Activated CD8-positive, alpha-beta memory T cell treated with anti-CD3 and anti-CD28 coated beads, Interleukin-2, amount 50 U/mL, for 4 hours (primary cell): ENCODE measurements around the gene OLFML1.

Experiments
- DNase-seq: peaks from one replicate; pipeline ENCODE4 v3.0.0-alpha.2; 2020

Gene OLFML1

DNA sequence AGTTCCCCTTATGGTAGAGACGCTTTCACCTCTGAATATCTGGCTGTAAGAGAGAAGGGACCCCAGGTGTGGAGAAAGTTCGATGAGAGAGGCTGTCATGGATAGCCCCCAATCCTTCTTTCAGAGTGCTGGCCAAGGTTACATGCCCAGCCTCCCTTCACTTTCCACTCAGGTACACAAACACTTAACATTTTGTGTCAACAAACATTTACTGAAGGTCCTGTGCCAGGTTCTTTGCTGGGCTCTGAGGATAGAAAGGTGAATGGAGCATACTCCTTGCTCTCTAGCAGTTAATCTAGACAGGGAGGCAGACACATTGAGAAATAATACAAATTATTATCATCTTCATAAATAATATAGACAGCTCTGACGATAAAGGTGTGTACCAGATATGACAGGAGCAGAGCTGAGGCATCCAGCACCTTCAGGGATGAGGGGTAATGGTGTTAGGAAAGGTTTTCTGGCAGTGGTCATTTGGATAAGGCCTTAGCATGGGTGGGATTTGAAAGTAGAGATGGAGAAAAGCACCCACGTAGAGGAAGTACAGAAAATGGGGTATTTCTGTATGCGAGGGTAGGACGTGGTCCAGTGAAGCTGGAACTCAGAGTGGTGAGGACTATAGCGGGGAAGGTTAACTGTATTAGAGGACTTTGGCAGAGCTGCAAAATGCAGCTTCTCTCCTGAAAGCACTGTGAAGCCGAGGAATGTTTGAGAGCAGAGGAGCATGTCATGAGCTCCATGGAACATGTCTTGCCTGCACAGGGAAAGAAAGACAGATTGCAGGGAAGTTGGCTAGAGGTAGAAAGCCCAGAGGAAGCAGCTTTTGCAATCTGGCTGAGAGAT is 48.1 kb downstream of the OLFML1 start:
- no peak for DNase-seq

DNA sequence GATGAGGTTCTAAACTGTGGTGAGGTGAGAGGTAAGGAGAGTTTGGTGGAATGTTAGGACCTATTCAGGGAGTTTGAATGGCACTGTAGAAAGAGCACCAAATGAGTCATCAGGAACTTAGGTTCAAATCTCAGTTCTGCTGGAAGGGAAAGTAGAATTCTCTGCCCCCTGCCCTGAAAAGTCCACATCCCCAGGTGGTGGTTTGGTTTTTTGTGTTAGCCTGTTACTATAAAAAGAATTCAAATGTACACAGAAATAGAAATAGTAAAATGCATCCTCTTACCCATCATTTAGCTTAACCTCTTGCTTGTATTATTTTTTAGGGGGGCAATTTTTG is 48.7 kb downstream of the OLFML1 start:
- no peak for DNase-seq

DNA sequence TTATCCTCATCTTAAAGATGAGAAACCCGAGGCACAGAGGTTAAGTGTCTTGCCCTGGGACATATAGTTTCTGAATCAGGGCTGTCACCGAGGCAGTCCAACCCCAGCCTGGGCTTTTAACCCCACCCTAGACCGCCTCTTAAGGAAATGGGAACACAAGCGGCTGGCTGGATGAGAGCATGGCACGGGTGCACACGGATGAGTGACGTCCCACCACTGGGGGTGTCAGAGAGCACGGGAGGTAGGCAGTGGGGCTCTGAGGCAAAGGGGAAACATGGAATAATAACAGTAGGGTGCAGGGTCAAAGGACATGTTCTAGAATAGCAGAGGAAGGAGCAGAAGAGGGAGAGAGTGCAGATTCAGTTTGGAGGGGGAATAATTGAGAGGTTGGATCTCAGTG is 50.8 kb downstream of the OLFML1 start:
- no peak for DNase-seq

DNA sequence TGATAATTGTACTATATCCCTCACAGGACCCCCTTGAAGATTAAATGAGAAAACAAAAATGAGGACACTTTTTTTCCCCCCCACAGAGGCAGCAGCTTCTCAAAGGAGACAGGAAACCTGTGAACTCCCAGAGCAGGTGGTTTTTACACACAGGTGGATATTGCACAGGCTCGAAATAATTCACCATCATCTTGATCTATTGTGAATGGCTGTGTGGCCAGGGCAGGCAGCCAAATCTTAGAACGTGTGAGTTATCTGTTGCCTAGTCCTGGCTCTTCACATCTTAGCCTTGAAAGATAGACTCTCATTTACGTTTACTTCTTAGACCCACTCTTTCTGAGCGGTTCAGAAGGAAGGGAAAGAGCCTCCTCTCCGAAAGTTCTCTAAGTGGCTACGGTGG is 52.0 kb downstream of the OLFML1 start:
- no peak for DNase-seq

- DNase-seq = no peak
Measured at GRCh38 chr11:7538031-7538430, 52.7 kb downstream of the OLFML1 start.

- no peak for DNase-seq
Measured at GRCh38 chr11:7538466-7539454, 53.5 kb downstream of the OLFML1 start.

DNA sequence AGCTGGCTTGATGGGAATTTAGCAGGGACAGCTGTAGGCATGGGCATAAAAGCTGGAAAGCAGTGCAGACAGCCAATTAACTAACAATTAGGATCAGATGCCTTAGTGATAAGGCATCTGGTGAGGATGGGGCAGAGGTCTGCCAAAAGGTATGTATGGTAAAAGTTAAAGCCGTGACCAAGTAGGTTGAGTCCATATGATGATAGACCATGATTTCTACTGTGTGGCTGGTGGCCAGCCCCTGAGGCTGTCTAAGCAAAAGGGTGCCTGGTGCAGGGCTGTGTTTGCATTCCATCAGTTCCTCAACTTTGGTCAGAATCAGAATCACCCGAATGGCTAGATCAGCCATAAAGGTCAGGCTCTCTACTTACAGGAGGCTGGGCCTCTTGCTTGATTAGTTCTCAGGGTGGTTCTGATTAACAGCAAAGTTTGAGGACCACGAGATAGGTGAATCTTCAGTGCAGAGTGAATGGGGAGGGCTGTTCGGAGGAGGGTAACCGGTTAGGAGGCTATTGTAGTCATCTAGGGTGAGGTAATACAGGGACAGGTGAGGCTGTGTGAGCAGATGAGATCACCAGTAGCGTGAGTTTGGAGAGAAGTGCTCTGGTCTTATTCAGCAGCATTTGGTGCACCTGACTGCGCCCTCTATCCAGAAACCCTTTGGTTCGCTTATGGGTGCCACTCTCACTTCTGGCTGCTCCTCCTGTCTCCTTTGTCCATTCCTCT is 55.7 kb downstream of the OLFML1 start:
- no peak for DNase-seq

DNA sequence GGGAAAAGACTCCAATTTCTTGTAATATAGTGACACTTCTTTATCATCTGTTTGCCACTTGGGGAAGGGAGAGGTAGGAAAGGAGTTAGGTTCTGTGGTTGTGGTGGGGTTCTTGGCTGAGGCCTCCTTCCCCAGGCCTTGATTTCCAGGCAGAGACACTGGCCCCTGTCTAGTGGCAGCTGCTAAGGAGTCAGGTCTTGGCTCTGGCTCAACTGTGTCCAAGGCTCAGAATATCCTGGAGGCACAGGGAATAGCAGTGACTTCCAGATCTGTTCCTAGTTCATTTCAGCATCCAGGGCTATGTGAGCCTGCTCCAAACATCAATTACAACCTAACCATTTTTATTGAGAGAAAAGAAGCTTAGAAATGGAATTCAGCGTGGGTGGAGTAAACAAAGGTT is 58.0 kb downstream of the OLFML1 start:
- DNase-seq = no peak

DNA sequence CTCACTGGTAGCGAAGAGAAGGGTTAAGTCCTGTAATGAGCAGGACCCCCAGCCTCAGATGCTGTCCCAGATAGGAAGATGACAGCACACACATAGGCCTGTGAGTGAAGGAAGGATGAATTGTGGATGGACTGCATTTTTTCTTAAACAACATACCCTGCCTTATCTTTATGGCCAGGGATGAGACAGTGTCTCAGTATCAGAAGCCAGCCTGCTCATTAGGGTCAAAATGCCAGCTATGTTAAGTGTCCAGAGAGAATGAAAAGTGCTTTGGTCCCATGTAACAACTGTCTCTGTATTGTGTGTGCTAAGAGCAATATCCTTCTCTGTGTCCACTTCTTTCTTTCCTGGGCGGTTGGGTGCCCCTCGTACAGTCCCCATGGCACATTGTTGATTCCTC is 58.7 kb downstream of the OLFML1 start:
- DNase-seq = no peak

GRCh38 chr11:7545611-7546010 is 60.3 kb downstream of the OLFML1 start:
- DNase-seq = no peak

- DNase-seq = no peak
Measured at GRCh38 chr11:7546324-7546791, 61.1 kb downstream of the OLFML1 start.

DNA sequence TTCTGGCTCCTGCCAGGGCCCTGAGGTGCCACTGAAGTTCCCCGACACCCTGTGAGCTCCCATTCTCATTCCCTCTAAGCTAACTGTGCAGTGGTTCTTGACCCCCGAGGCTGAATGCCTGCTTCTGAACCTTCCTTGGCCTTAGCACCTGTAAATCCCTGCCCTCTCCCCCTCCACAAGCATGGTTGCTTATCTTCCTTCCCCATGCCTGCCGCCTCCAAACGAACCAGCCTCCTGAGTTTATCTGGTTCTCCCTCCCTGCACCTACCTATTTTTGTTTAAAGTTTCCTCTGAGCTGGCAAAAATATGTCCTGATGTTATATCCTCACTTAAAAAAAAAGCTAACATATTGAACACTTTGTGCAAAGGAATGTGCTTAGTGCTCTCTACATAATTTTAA is 62.4 kb downstream of the OLFML1 start:
- no peak for DNase-seq

DNA sequence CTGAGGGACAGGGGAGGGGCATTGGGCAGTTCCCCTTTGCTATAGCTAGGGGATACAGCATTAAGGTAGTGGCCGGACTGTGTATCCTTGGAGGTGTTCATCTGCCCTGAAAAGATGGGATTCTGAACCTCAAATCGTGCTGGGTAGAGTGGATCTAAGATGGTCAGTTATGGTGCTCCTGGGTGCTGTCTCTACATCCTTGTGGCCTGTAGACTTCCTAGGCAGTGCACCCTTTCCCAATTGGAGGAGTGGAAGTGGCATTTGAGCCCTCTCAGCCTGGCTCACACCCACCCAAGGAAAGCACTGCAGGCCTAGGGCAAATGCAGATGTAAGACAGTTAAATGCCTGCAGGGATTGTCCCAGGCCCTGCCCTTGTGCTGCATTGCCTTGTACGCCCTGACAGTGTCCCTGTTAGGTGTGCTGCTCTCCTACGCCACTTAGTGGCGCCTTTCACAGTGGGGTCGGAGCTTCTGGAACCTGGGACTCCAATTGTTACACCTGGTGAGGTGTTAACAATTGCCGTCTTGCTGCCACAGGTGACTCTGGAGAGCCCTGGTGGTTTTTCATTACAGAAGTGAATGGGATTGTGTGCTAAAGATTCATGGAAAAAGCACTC is 63.5 kb downstream of the OLFML1 start:
- no peak for DNase-seq

DNA sequence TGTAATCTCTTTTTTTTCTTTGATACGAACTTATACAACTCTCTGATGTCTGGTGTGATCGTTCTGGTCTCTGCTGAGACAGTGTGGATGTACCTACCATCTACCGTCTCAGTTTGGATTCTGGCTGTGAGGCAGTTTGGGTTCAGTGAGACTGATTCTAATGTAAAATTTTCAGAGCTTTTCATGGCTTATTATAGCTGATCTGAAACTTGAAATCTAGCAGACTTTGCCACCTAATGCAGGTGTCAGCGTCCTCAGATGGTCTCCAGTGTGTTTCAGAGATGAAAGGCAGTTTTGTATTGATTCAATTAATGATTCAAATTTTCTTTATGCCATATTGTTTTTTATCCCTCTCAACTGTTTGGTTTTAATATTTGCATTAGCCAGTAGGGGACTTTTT is 64.4 kb downstream of the OLFML1 start:
- no peak for DNase-seq

DNA sequence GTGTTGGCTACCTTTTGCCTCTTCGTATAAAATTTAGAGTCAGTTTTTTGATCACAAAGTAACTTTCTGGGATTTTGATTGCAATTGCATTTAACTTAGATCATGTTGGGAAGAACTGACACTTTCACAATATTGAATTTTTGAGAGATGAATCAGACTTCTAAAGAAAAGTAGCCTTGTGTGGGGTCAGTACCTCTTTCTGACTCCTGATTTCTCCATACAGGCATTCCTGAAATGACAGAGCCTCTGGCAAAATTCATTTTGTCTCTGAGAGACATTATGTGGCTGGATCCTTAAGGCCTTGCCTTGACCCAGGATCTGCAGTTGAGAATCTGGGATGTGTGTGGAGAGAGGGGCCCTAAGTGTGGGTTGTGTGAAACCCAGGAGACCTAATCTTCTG is 66.3 kb downstream of the OLFML1 start:
- DNase-seq = no peak

GRCh38 chr11:7552666-7553065 is 67.4 kb downstream of the OLFML1 start:
- no peak for DNase-seq

- no peak for DNase-seq
Measured at GRCh38 chr11:7555052-7555699, 69.9 kb downstream of the OLFML1 start.

GRCh38 chr11:7558046-7558445 is 72.7 kb downstream of the OLFML1 start:
- no peak for DNase-seq

- DNase-seq = no peak
Measured at GRCh38 chr11:7559398-7560283, 74.3 kb downstream of the OLFML1 start.
